Islet precursor cell (in vitro differentiated cells): ENCODE data around the gene ISM1.
A peak's percentile ranks its signal among the peaks of the same experiment; 100 is the strongest.

Experiments
- DNase-seq: peaks from one replicate; pipeline ENCODE4 v3.0.0-alpha.2; 2018

The ISM1 gene

GRCh38 chr20:13284830-13285229 lies 63.8 kb downstream of the ISM1 start:
- DNase-seq: no peak

GRCh38 chr20:13285408-13285807 lies 64.3 kb downstream of the ISM1 start:
- DNase-seq: no peak

GRCh38 chr20:13286052-13286451 lies 65.0 kb downstream of the ISM1 start:
- peak; percentile 24 for DNase-seq

GRCh38 chr20:13286607-13287006 lies 65.5 kb downstream of the ISM1 start:
- DNase-seq: peak; percentile 43

GRCh38 chr20:13288357-13288756 lies 67.3 kb downstream of the ISM1 start:
- DNase-seq: peak; percentile 19

- peak; percentile 45 for DNase-seq
Observed at GRCh38 chr20:13289031-13289430, 68.0 kb downstream of the ISM1 start.

GRCh38 chr20:13290724-13291123 lies 69.7 kb downstream of the ISM1 start:
- no peak for DNase-seq

GRCh38 chr20:13291157-13291556 lies 70.1 kb downstream of the ISM1 start:
- peak; percentile 28 for DNase-seq

- peak; percentile 38 for DNase-seq
Observed at GRCh38 chr20:13292201-13292885, 71.3 kb downstream of the ISM1 start.

GRCh38 chr20:13294522-13294921 lies 73.4 kb downstream of the ISM1 start:
- peak; percentile 30 for DNase-seq

- peak; percentile 50 for DNase-seq
Observed at GRCh38 chr20:13295637-13296036, 74.6 kb downstream of the ISM1 start.

- peak; percentile 29 for DNase-seq
Observed at GRCh38 chr20:13296070-13296469, 75.0 kb downstream of the ISM1 start.

GRCh38 chr20:13297147-13297899 lies 76.2 kb downstream of the ISM1 start:
- DNase-seq: peak; percentile 23

GRCh38 chr20:13298692-13299373 lies 77.8 kb downstream of the ISM1 start:
- peak; percentile 47 for DNase-seq

GRCh38 chr20:13299401-13299800 lies 78.3 kb downstream of the ISM1 start:
- no peak for DNase-seq

GRCh38 chr20:13301596-13301995 lies 80.5 kb downstream of the ISM1 start:
- DNase-seq: no peak

GRCh38 chr20:13302647-13303450 lies 81.8 kb downstream of the ISM1 start:
- peak; percentile 64 for DNase-seq

GRCh38 chr20:13305284-13305683 lies 84.2 kb downstream of the ISM1 start:
- no peak for DNase-seq

GRCh38 chr20:13307562-13308163 lies 86.6 kb downstream of the ISM1 start:
- no peak for DNase-seq

GRCh38 chr20:13312300-13312699 lies 91.2 kb downstream of the ISM1 start:
- DNase-seq: no peak

GRCh38 chr20:13313201-13313600 lies 92.1 kb downstream of the ISM1 start:
- DNase-seq: no peak

- no peak for DNase-seq
Observed at GRCh38 chr20:13317439-13317838, 96.4 kb downstream of the ISM1 start.
